Stomach (tissue), 4 donors: ENCODE data around the gene STMN3.

Experiments
- POLR2A ChIP-seq, 4 donors: fragments of 450-650 bp; IDR thresholded peaks; one replicate each; pipeline ENCODE4 v1.6.1; 2016; ENCODE audit warnings: antibody characterized with exemption in 4 of 4, control low read depth in 2 of 4, mild to moderate bottlenecking in 1 of 4, moderate library complexity in 1 of 4
- POLR2AphosphoS5 ChIP-seq, 3 donors: sonication (generic); formaldehyde crosslinking; IDR thresholded peaks; one replicate each; pipeline ENCODE4 v1.6.1; 2016; ENCODE audit warnings: antibody characterized with exemption in 3 of 3
- TF ChIP-seq, protein P1 (sequence below), 7 experiments: fragments of 450-650 bp in 4 of 7; fragments of 200-600 bp in 3 of 7; sonication (generic) in 3 of 7; IDR thresholded peaks; one replicate each; pipeline ENCODE4 v1.5.1; 2016 to 2019; ENCODE audit warnings: antibody characterized with exemption in 7 of 7, control low read depth in 2 of 7, mild to moderate bottlenecking in 1 of 7

DNA sequence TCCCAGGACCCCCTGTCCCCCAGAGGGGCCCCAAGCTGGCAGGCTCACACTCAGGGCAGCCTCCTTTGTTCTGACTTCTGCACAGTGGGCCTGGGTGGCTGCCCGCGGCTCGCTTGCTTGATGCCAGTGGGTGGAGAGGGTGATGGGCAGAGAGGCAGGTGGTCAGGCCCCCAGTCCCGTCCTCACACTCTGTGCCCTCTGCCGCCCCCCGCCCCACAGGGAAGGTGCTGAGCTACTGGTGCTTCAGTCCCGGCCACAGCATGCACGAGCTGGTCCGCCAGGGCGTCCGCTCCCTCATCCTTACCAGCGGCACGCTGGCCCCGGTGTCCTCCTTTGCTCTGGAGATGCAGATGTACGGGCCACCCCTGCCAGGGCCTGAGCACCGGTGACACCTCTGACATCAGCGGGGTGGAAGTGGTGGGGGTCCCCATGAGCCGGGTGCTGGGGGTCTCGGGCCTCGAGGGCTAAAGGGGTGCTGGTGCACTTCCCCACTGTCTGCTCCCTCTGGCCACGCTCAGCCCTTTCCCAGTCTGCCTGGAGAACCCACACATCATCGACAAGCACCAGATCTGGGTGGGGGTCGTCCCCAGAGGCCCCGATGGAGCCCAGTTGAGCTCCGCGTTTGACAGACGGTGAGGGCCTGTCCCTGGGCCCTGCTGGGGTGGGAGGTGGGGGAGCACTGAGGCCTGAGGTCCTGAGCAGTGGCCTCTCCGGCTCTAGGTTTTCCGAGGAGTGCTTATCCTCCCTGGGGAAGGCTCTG lies 34.4 kb upstream of the STMN3 start:
- TF ChIP-seq POLR2A (IDR thresholded peaks at IDR 0.05) (no peak), POLR2AphosphoS5 (IDR thresholded peaks at IDR 0.05) (no peak)
- TF ChIP-seq, protein P1, sequence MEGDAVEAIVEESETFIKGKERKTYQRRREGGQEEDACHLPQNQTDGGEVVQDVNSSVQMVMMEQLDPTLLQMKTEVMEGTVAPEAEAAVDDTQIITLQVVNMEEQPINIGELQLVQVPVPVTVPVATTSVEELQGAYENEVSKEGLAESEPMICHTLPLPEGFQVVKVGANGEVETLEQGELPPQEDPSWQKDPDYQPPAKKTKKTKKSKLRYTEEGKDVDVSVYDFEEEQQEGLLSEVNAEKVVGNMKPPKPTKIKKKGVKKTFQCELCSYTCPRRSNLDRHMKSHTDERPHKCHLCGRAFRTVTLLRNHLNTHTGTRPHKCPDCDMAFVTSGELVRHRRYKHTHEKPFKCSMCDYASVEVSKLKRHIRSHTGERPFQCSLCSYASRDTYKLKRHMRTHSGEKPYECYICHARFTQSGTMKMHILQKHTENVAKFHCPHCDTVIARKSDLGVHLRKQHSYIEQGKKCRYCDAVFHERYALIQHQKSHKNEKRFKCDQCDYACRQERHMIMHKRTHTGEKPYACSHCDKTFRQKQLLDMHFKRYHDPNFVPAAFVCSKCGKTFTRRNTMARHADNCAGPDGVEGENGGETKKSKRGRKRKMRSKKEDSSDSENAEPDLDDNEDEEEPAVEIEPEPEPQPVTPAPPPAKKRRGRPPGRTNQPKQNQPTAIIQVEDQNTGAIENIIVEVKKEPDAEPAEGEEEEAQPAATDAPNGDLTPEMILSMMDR (IDR thresholded peaks at IDR 0.05) = no peak
